CD4-positive, alpha-beta memory T cell (primary cell): ENCODE results near the gene ACAA2. TPM values are rescaled to one million over a fixed set of nuclear protein-coding genes. Genes with fewer than 3 reads are reported as not detected.
"Not testable (repeated sequence)": the region's sequence is repeated elsewhere in the genome, so short reads cannot be mapped to it uniquely, and the experiment has no call there.

Experiments used
- CTCF ChIA-PET: fragments of 350-600 bp; sonication (Branson Sonifier 250); formaldehyde crosslinking; loops from one replicate; lab custom pipeline; 2021; ENCODE audit warnings: inconsistent platforms; ENCODE audit not compliant: partially characterized antibody; lab: Charles Lee
- POLR2A ChIA-PET: fragments of 350-600 bp; sonication (Branson Sonifier 250); formaldehyde crosslinking; loops from one replicate; lab custom pipeline; 2021; ENCODE audit not compliant: partially characterized antibody; lab: Charles Lee
- DNase-seq, 5 donors: peaks; one replicate each; pipeline versions ENCODE4 v3.0.0 to v3.0.0-alpha.2; 2020 to 2022; ENCODE audit warnings: mixed read lengths in 1 of 5
- H3K27ac ChIP-seq: one replicate; pipeline ENCODE4 v1.7.0; 2013; ENCODE audit warnings: low read depth, low read length
- H3K27me3 ChIP-seq: 2 replicates; pipeline ENCODE4 v1.7.0; 2013; ENCODE audit warnings: mild to moderate bottlenecking, low read length, moderate library complexity; ENCODE audit not compliant: insufficient read depth
- H3K36me3 ChIP-seq: 2 replicates; pipeline ENCODE4 v1.7.0; 2013; ENCODE audit warnings: mild to moderate bottlenecking, low read length, moderate library complexity; ENCODE audit not compliant: insufficient read depth
- H3K4me1 ChIP-seq: 2 replicates; pipeline ENCODE4 v1.7.0; 2013; ENCODE audit warnings: mild to moderate bottlenecking, low read length, moderate library complexity; ENCODE audit not compliant: insufficient read depth
- H3K4me3 ChIP-seq, 2 donors: one replicate each; pipeline ENCODE4 v1.7.0; 2013; ENCODE audit warnings: low read length in 2 of 2, mild to moderate bottlenecking in 1 of 2
- H3K9me3 ChIP-seq, 2 donors: one replicate each; pipeline ENCODE4 v1.7.0; 2013; ENCODE audit warnings: low read length in 2 of 2, control low read depth in 1 of 2; ENCODE audit not compliant: control insufficient read depth in 1 of 2
- H3K27ac Mint-ChIP-seq, 7 donors: one replicate each; pipeline ENCODE4 v1.8.0; 2020 to 2021; ENCODE audit warnings: mixed read lengths in 7 of 7, mild to moderate bottlenecking in 6 of 7, inconsistent platforms in 3 of 7, moderate library complexity in 3 of 7
- H3K27me3 Mint-ChIP-seq, 2 donors: one replicate each; pipeline ENCODE4 v1.8.0; 2020 to 2021; ENCODE audit warnings: mixed read lengths in 2 of 2
- H3K36me3 Mint-ChIP-seq, 2 donors: one replicate each; pipeline ENCODE4 v1.8.0; 2020 to 2021; ENCODE audit warnings: mixed read lengths in 2 of 2, inconsistent platforms in 1 of 2, mild to moderate bottlenecking in 1 of 2
- H3K4me1 Mint-ChIP-seq, 4 donors: one replicate each; pipeline ENCODE4 v1.8.0; 2020 to 2021; ENCODE audit warnings: mixed read lengths in 4 of 4, mild to moderate bottlenecking in 1 of 4
- H3K4me3 Mint-ChIP-seq, 8 donors: one replicate each; pipeline ENCODE4 v1.8.0; 2020 to 2021; ENCODE audit warnings: mixed read lengths in 8 of 8, mild to moderate bottlenecking in 7 of 8, moderate library complexity in 6 of 8, inconsistent platforms in 3 of 8
- H3K9me3 Mint-ChIP-seq, 8 donors: one replicate each; pipeline ENCODE4 v1.8.0; 2020 to 2021; ENCODE audit warnings: mixed read lengths in 8 of 8, mild to moderate bottlenecking in 5 of 8, inconsistent platforms in 3 of 8, moderate library complexity in 1 of 8
- intact Hi-C: fragments of 100-400 bp; cut with micrococcal nuclease; formaldehyde crosslinking; loops from one replicate; pipeline ENCODE4 v1.15.1; 2023
- polyA plus RNA-seq, 2 donors: library from polyadenylated mRNA; unstranded; fragments of 300-500 nt; fragmentation: Illumina TruSeq; gene quantifications; one replicate each; pipeline ENCODE4 v1.2.3, GENCODE V29; 2021
- total RNA-seq, 2 experiments: library from RNA; stranded (reverse); gene quantifications; one replicate each; pipeline ENCODE4 v1.2.3, GENCODE V29; 2021

ACAA2 gene
- total and polyA plus RNA-seq, 4 experiments from 2014 or later: 21.8 to 150 (median 44.1) TPM

- POLR2A ChIA-PET: no interaction called here
- Mint-ChIP-seq H3K27me3 (no peaks in the 10 kb centered on the region), H3K4me3 (no peak overlapping the region), H3K4me1 (peaks cover 7 to 27% (median 19%) of the 10 kb centered on the region in 4 donors), H3K36me3 (peaks cover 17 to 28% of the 10 kb centered on the region in 2 donors), H3K27ac (no peak overlapping the region), H3K9me3 (peaks cover 0 to under 1% (median 0%) of the 10 kb centered on the region in 8 donors)
- H3K27ac ChIP-seq: no peak overlapping the region
- no peaks in the 10 kb centered on the region for H3K9me3 ChIP-seq
- no peaks in the 10 kb centered on the region for H3K36me3 ChIP-seq
- intact Hi-C loops: no loop called here
- H3K27me3 ChIP-seq: no peaks in the 10 kb centered on the region
- DNase-seq: no peak
- CTCF ChIA-PET: no interaction called here
- H3K4me1 ChIP-seq: no peaks in the 10 kb centered on the region
- H3K4me3 ChIP-seq: no peak overlapping the region
These were observed 10.7 kb downstream of the ACAA2 start for GRCh38 chr18:49802623-49803022.

GRCh38 chr18:49800491-49800890 is 12.8 kb downstream of the ACAA2 start:
- H3K27ac ChIP-seq, H3K9me3 Mint-ChIP-seq, DNase-seq, POLR2A ChIA-PET, CTCF ChIA-PET, H3K4me1 ChIP-seq, H3K36me3 ChIP-seq, H3K4me3 ChIP-seq, H3K4me3 Mint-ChIP-seq, intact Hi-C loops, H3K27me3 Mint-ChIP-seq, H3K27ac Mint-ChIP-seq, H3K9me3 ChIP-seq, H3K27me3 ChIP-seq: not testable (repeated sequence)
- Mint-ChIP-seq H3K4me1 (peaks cover 5 to 19% (median 16%) of the 10 kb centered on the region in 4 donors), H3K36me3 (peaks cover 29 to 38% of the 10 kb centered on the region in 2 donors)

GRCh38 chr18:49799806-49800205 is 13.5 kb downstream of the ACAA2 start:
- H3K4me1 ChIP-seq, H3K27ac Mint-ChIP-seq, H3K9me3 Mint-ChIP-seq, H3K27me3 ChIP-seq, H3K27me3 Mint-ChIP-seq, H3K27ac ChIP-seq, H3K4me3 ChIP-seq, H3K4me3 Mint-ChIP-seq, CTCF ChIA-PET, POLR2A ChIA-PET, intact Hi-C loops, H3K36me3 ChIP-seq, DNase-seq, H3K9me3 ChIP-seq: not testable (repeated sequence)
- peaks cover 4 to 19% (median 11%) of the 10 kb centered on the region in 4 donors for H3K4me1 Mint-ChIP-seq
- H3K36me3 Mint-ChIP-seq: peaks cover 32 to 44% of the 10 kb centered on the region in 2 donors

- H3K9me3 Mint-ChIP-seq: no peaks in the 10 kb centered on the region
- peaks cover 8% of the 10 kb centered on the region for H3K36me3 ChIP-seq
- no peak overlapping the region for H3K27ac ChIP-seq
- DNase-seq: no peak
- H3K4me1 ChIP-seq: no peaks in the 10 kb centered on the region
- CTCF ChIA-PET: no interaction called here
- POLR2A ChIA-PET: no interaction called here
- H3K4me3 ChIP-seq: no peak overlapping the region
- H3K4me1 Mint-ChIP-seq: peaks cover 0 to 9% (median 2%) of the 10 kb centered on the region in 4 donors
- H3K36me3 Mint-ChIP-seq: peaks cover 36 to 48% of the 10 kb centered on the region in 2 donors
- intact Hi-C loops: no loop called here
- H3K27ac Mint-ChIP-seq: no peak overlapping the region
- H3K27me3 ChIP-seq: no peaks in the 10 kb centered on the region
- H3K9me3 ChIP-seq: no peaks in the 10 kb centered on the region
- H3K27me3 Mint-ChIP-seq: no peaks in the 10 kb centered on the region
- H3K4me3 Mint-ChIP-seq: no peak overlapping the region
These were observed 15.3 kb downstream of the ACAA2 start for GRCh38 chr18:49798001-49798400.

GRCh38 chr18:49795612-49796552 is 17.5 kb downstream of the ACAA2 start:
- Mint-ChIP-seq H3K9me3 (no peaks in the 10 kb centered on the region), H3K27me3 (no peaks in the 10 kb centered on the region), H3K27ac (no peak overlapping the region), H3K4me3 (no peak overlapping the region), H3K4me1 (peaks cover 0 to 5% (median 2%) of the 10 kb centered on the region in 4 donors), H3K36me3 (peaks cover 44 to 55% of the 10 kb centered on the region in 2 donors)
- Histone ChIP-seq H3K36me3 (peaks cover 16% of the 10 kb centered on the region), H3K4me3 (no peak overlapping the region), H3K4me1 (no peaks in the 10 kb centered on the region), H3K27ac (no peak overlapping the region), H3K27me3 (no peaks in the 10 kb centered on the region), H3K9me3 (no peaks in the 10 kb centered on the region)
- intact Hi-C loops: no loop called here
- CTCF ChIA-PET: no interaction called here
- POLR2A ChIA-PET: no interaction called here
- no peak for DNase-seq

- Mint-ChIP-seq H3K4me3 (no peak overlapping the region), H3K9me3 (no peaks in the 10 kb centered on the region), H3K27ac (no peak overlapping the region), H3K36me3 (peaks cover 48 to 62% of the 10 kb centered on the region in 2 donors), H3K4me1 (peaks cover 0 to 5% (median 4%) of the 10 kb centered on the region in 4 donors), H3K27me3 (no peaks in the 10 kb centered on the region)
- Histone ChIP-seq H3K9me3 (no peaks in the 10 kb centered on the region), H3K36me3 (peaks cover 16% of the 10 kb centered on the region), H3K4me3 (no peak overlapping the region), H3K27me3 (no peaks in the 10 kb centered on the region), H3K4me1 (no peaks in the 10 kb centered on the region), H3K27ac (no peak overlapping the region)
- DNase-seq: no peak
- POLR2A ChIA-PET: no interaction called here
- CTCF ChIA-PET: no interaction called here
- intact Hi-C loops: no loop called here
These were observed 18.6 kb downstream of the ACAA2 start for GRCh38 chr18:49794743-49795142.

GRCh38 chr18:49789560-49790134 is 23.7 kb downstream of the ACAA2 start:
- POLR2A ChIA-PET: interaction anchor here (1.0 to 1.6 kb wide), 2 partner anchors 23 to 25 kb away, joined by 3 to 10 read pairs; no protein-coding TSS in a partner anchor
- H3K9me3 Mint-ChIP-seq, H3K27me3 Mint-ChIP-seq, H3K27me3 ChIP-seq, CTCF ChIA-PET, H3K9me3 ChIP-seq, H3K4me3 ChIP-seq, DNase-seq: not testable (repeated sequence)
- peaks cover 24 to 49% (median 33%) of the 10 kb centered on the region in 4 donors for H3K4me1 Mint-ChIP-seq
- peak overlapping the region in 1 of 8 donors; percentile 90 for H3K4me3 Mint-ChIP-seq
- Histone ChIP-seq H3K27ac (peak overlapping the region; percentile 20), H3K36me3 (peaks cover 16% of the 10 kb centered on the region), H3K4me1 (peaks cover 49% of the 10 kb centered on the region)
- H3K36me3 Mint-ChIP-seq: peaks cover 28 to 50% of the 10 kb centered on the region in 2 donors
- intact Hi-C loops: loop anchor here (2.0 kb wide), 1 partner anchor 31 kb away; no protein-coding TSS in a partner anchor
- peak overlapping the region in 3 of 7 donors; percentile 33 to 58 (median 57) for H3K27ac Mint-ChIP-seq
